ENCODE data around the gene GRID1.

DNA sequence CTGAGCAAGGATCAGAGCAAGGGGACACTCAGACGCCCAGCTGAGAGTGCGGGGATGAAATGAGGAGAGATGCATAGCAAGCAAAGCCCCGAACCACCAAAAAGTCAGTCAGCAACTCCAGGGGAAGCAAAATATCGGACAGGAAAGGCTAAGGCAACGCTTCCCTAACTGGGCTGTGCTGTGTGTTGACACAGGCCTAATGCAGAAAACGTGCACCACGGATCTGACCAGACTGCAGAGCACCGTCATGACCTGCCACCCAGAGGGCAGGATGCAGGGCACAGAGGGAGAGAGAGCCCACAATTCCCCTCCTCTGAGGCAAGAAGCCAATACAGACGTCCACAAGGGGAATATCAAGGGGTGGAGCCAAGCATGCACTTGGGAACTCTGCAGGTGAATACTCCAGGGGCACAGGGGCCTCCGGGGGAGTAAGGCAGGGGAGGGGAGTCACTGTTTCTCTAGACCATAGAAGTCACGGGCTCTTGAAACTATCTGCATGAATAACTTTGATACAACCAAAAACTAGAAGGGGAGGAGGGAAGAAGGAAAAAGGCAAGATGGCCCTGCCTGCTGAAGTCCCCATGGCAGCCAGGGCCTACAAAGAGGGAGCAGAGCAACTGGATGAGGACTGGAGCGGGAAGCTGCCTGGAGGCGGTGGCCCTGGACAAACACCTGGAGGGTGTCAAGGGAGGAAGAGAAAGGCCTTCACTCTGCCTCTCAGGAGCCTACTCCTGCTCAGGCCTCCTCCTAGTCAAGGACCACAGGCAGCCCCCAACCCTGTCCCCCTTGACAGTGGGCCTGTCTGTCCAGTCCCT is 26.2 kb downstream of the GRID1 start:
- TF ChIP-seq AFF4 (CRISPR knock-in tag; IDR thresholded peaks at IDR 0.05; ENCODE audit: borderline replicate concordance) (no peak), MAX (CRISPR knock-in tag; IDR thresholded peaks at IDR 0.05) (no peak), RELA (CRISPR knock-in tag; IDR thresholded peaks at IDR 0.05; ENCODE audit: borderline replicate concordance) (no peak), CBFB (CRISPR knock-in tag; IDR thresholded peaks at IDR 0.05; ENCODE audit: low read depth) (no peak), ZNF317 (CRISPR knock-in tag; IDR thresholded peaks at IDR 0.05; ENCODE audit: borderline replicate concordance, low read depth) (no peak), GABPB1 (CRISPR knock-in tag; IDR thresholded peaks at IDR 0.05) (no peak), MYBL2 (CRISPR knock-in tag; IDR thresholded peaks at IDR 0.05) (no peak)
- TF ChIP-seq, protein P1, sequence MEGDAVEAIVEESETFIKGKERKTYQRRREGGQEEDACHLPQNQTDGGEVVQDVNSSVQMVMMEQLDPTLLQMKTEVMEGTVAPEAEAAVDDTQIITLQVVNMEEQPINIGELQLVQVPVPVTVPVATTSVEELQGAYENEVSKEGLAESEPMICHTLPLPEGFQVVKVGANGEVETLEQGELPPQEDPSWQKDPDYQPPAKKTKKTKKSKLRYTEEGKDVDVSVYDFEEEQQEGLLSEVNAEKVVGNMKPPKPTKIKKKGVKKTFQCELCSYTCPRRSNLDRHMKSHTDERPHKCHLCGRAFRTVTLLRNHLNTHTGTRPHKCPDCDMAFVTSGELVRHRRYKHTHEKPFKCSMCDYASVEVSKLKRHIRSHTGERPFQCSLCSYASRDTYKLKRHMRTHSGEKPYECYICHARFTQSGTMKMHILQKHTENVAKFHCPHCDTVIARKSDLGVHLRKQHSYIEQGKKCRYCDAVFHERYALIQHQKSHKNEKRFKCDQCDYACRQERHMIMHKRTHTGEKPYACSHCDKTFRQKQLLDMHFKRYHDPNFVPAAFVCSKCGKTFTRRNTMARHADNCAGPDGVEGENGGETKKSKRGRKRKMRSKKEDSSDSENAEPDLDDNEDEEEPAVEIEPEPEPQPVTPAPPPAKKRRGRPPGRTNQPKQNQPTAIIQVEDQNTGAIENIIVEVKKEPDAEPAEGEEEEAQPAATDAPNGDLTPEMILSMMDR (IDR thresholded peaks at IDR 0.05): no peak
- TF ChIP-seq, protein P2, sequence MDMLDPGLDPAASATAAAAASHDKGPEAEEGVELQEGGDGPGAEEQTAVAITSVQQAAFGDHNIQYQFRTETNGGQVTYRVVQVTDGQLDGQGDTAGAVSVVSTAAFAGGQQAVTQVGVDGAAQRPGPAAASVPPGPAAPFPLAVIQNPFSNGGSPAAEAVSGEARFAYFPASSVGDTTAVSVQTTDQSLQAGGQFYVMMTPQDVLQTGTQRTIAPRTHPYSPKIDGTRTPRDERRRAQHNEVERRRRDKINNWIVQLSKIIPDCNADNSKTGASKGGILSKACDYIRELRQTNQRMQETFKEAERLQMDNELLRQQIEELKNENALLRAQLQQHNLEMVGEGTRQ (CRISPR knock-in tag; IDR thresholded peaks at IDR 0.05): no peak
- TF ChIP-seq, protein P3, sequence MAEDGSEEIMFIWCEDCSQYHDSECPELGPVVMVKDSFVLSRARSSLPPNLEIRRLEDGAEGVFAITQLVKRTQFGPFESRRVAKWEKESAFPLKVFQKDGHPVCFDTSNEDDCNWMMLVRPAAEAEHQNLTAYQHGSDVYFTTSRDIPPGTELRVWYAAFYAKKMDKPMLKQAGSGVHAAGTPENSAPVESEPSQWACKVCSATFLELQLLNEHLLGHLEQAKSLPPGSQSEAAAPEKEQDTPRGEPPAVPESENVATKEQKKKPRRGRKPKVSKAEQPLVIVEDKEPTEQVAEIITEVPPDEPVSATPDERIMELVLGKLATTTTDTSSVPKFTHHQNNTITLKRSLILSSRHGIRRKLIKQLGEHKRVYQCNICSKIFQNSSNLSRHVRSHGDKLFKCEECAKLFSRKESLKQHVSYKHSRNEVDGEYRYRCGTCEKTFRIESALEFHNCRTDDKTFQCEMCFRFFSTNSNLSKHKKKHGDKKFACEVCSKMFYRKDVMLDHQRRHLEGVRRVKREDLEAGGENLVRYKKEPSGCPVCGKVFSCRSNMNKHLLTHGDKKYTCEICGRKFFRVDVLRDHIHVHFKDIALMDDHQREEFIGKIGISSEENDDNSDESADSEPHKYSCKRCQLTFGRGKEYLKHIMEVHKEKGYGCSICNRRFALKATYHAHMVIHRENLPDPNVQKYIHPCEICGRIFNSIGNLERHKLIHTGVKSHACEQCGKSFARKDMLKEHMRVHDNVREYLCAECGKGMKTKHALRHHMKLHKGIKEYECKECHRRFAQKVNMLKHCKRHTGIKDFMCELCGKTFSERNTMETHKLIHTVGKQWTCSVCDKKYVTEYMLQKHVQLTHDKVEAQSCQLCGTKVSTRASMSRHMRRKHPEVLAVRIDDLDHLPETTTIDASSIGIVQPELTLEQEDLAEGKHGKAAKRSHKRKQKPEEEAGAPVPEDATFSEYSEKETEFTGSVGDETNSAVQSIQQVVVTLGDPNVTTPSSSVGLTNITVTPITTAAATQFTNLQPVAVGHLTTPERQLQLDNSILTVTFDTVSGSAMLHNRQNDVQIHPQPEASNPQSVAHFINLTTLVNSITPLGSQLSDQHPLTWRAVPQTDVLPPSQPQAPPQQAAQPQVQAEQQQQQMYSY (CRISPR knock-in tag; IDR thresholded peaks at IDR 0.05): no peak

Measured in WTC11 (cell line).